ENCODE measurements around the gene NKAIN2.
"Not testable (repeated sequence)": the region's sequence is repeated elsewhere in the genome, so short reads cannot be mapped to it uniquely, and the experiment has no call there.

Gene NKAIN2

DNA sequence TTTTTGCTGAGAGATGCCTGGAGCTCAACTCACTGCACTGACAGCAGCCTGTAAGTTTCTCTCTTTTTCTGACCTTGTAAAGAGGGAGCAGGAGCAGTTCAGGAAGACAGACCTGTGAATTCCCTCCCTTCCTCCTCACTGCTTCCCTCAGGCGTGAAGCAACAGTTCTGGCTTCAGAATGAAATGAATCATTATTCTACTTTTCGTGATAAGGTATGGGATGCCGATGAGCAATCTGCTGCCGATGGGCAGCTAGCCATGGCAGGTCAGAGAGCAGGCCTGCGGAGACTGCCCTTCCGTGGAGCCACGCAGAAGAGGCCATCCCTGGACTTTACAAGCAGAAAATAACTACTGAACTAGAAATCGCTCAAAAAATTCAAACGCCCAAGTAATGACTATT, 732.1 kb downstream of the NKAIN2 start:
- no peak for ATAC-seq

DNA sequence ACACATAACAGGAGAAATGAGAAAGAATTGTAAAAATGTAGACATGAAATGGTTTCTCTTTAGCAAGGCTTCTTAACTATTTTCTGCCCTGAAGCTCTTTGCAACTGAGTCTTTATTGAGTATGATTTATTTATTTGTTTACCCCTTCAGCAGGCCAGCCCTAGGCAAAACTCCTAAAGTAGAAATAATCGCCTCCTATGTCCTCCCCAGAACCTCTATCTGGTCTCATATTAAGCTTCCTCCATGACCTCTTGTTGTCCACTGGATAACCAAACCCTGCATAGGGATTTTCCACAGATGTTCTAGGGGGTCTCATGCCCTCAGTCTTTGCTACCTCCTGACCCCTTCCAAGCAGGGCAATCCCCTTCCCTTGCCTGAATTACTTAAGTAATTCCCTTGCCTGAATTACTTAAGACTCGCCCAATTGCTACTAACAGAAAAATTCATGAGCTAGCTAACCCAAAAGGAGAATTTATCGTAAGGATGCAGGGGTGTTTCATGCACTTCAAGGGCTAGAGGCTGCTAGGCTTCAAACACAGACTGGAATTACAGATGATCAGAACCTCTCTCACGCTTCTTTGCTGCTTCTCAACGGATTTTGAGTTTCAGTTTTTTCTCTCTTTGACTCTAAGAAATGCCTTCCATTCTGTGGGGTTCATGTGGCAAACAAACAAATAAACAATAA, 732.6 kb downstream of the NKAIN2 start:
- ATAC-seq, result no peak

GRCh38 chr6:124536842-124537191, 733.2 kb downstream of the NKAIN2 start:
- ATAC-seq, result no peak

- ATAC-seq, result no peak
Observed at GRCh38 chr6:124539096-124539495, 735.4 kb downstream of the NKAIN2 start.

- no peak for ATAC-seq
Observed at GRCh38 chr6:124541573-124541972, 737.9 kb downstream of the NKAIN2 start.

DNA sequence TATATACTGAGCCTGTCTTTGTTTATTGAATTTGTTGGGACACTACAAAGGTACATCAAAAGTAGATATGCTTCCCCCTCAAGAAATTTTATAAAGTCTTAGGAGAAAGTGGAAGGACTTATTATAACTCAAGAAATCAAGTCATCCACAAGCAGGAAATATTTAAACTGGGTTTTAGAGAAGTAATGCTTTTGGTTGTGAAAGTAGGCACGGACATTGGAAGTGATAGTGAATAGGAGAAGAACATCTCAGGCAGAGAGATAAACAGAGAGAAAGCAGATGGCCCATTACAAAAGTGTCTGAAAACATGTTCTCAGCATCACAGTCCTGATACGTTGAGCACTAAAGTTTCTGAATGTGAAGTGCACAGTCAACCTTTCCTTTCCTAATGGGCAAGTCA, 742.9 kb downstream of the NKAIN2 start:
- ATAC-seq, result no peak

DNA sequence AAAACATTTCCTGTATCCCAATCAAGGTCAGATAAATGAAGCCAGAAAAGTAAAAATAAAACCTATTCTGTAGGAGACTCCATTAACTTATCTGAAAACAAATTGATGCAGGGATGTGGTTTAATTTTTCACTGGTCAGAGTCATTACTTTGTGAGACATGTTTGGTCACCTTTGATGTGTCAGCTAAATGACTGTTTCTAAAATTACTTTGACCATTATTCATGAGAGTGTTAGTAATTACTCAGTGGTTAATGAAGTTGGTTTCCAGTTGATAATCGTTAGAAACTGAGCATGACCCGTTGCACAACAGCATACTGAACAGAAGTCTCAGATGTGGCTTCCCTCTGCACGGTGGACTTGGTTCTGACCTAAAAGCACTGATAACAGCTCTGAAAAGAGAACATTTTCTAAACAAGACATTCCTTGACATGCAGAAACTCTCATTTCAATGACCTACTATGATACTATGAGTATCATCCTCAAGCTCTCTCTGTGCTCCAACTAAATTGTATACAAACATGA, 748.1 kb downstream of the NKAIN2 start:
- no peak for ATAC-seq

- no peak for ATAC-seq
Observed at GRCh38 chr6:124557873-124558272, 754.2 kb downstream of the NKAIN2 start.

DNA sequence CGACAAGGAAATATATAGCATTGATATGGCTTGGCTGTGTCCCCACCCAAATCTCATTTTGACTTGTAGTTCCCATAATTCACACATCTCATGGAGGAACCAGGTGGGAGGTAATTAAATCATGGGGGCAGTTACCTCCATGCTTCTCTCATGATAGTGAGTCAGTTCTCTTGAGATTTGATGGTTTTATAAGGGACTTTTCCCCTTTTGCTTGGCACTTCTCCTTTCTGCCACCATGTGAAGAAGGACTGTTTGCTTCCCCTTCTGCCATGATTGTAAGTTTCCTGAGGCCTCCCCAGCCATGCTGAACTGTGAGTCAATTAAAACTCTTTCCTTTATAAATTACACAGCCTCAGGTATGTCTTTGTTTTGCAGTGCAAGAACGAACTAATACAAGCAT, 756.4 kb downstream of the NKAIN2 start:
- ATAC-seq, result not testable (repeated sequence)

DNA sequence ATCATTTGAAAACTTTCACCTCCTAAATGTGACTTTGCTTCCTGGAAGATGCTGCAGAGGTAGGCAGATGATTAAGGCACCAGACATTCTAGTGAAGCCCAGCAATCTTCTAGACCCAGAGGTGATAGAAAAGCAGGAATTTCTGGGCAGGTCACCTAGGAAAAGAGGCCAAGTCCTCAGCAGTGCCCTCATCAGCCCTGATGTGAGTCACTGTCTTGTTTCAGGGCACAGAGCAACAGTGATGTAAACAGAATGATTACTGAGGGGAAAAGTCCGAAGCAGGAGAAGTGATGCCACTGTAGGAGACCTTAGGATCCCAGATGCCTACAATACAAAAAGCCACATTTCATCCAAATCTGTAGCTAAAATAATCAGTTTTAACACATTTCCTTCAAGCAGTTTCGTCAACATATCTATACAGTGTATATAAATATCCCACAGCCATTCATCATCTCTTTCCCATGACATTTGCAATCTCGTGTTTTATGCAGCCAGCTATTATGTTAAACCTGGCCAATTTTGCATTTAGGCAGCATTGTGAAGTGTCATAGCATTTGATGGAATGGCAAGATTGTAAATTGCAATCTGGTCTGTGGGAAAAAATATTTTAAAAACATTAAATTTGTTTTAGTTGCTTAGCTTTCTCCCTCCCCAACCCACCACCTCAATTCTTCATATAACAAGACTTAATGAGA, 757.4 kb downstream of the NKAIN2 start:
- no peak for ATAC-seq

- no peak for ATAC-seq
Observed at GRCh38 chr6:124561635-124562130, 758.0 kb downstream of the NKAIN2 start.

- not testable (repeated sequence) for ATAC-seq
Observed at GRCh38 chr6:124564125-124564524, 760.5 kb downstream of the NKAIN2 start.

- ATAC-seq, result no peak
Observed at GRCh38 chr6:124567401-124567800, 763.7 kb downstream of the NKAIN2 start.

- no peak for ATAC-seq
Observed at GRCh38 chr6:124573953-124574352, 770.3 kb downstream of the NKAIN2 start.

DNA sequence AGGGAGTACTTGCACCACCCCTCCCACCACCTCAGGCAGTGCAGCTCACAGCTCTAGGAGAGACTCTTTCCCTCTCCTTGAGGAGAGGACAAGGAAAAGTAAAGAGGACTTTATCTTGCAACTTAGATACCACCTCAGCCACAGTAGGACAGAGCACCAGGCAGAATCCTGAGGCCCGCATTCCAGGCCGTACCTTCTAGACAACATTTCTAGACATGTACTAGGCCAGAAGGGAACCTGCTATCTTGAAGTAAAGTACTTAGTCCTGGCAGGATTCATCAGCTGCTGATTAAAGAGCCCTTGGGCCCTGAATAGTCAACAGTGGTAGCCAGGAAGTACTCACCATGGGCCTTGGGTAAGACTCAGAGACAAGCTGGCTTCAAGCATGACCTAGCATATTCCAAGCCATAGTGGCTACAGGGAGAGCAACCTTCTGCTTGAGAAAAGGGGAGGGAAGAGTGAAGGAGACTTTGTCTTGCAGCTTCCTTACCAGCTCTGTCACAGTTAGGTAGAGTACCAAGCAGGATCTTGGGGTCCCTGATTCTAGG, 774.1 kb downstream of the NKAIN2 start:
- no peak for ATAC-seq

GRCh38 chr6:124590001-124590400, 786.3 kb downstream of the NKAIN2 start:
- ATAC-seq, result no peak

DNA sequence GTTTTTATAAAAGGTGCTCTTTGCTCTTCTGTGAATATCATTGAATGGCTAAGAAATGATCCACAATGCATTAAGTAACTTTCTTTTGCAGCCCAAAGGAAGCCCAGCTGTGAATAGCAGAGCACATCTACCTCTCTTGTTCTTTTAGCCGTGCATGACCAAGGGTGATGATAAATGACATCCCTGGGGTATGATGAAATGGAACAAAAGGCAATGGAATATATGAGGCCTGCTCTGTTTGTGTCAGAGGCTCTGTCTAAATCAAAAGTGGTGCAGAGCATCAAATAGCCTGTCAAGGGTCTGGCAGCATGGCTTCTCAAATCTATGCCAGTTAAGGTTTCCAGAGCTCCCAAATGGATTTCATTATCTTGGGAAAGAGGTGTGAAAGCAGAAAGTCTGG, 796.0 kb downstream of the NKAIN2 start:
- no peak for ATAC-seq

DNA sequence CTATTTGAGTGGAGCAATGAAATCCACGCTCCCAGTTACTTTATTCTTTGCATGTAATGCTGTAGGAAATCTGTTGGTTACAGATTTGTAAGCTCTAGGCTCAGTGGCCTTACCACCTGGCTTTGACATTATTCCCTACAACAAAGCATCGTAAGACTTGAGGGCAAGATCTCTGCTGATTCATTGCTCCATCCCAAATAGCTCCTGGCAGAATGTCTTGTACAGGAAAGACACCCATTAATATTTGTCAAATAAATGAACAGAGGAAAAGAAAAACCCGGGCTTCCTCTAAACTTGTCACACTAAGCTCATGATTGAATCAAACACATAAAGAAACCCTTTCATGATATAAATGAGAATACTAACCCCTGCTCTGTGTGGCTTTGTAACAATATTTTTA, 801.1 kb downstream of the NKAIN2 start:
- ATAC-seq, result no peak

GRCh38 chr6:124607119-124607627, 803.5 kb downstream of the NKAIN2 start:
- ATAC-seq, result no peak

GRCh38 chr6:124613031-124613430, 809.4 kb downstream of the NKAIN2 start:
- no peak for ATAC-seq

DNA sequence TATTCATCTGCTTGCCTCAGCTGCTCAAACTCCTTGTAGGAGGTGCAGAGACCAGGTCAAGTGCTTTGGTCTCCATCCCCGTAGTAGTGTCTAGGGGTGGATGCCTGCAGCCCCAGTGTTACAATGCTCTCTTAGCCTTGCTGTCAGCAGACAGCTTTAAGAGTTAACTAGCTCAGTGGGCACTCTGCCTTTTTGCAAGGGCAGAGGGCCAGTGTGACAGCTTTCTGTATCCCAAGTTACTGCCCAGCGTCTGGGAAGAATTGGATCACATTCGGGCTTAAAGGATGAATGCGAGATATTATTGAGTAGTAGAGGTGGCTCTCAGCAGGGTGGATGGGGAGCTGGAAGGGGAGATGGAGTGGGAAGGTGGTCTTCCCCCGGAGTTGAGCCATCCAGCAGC, 818.7 kb downstream of the NKAIN2 start:
- ATAC-seq, result no peak

- ATAC-seq, result no peak
Observed at GRCh38 chr6:124633655-124634054, 830.0 kb downstream of the NKAIN2 start.

DNA sequence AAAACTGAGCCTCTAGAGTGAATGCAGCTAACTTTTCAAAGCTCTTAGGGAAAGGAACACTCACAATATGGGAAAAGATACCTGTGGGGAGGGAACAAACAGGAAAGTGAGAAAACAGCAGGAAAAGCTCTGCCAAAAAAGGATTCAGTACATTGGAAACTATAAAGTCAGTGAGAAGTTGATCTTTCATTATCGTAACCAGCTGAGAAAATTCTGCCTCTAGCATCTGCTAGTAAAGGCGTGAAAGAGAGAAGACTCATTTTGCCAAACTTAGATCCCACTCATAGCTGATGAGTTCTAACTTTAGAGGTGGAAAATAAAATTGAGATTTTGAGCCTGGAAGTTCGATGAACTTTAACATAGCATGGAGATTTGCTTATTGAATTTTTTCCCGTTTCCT, 836.8 kb downstream of the NKAIN2 start:
- no peak for ATAC-seq

DNA sequence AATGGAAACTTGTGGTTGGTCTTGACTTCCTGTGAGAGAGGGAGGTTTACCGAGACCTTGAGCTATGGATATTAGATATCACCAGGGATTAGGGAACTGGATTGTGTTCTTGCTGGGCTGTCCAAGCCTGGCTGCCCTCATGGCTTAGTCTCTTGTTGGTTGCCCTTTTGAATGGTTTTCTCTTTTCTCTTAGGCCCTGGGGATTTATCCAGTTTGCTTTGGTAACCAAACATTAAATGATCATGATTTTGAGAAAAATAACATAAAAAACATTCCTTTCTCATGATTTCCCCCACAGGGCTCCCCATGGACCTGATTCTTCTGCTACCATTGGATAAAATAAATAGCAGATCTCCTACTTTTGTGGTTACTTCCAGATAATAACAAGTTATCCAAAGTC, 852.2 kb downstream of the NKAIN2 start:
- ATAC-seq, result no peak
